K562 (cell line): Measurements from ENCODE around the gene IKZF4. TPM values are rescaled to one million over a fixed set of nuclear protein-coding genes. Genes with fewer than 3 reads are reported as not detected.

Source experiments
- ATAC-seq: fragments of 200-7000 bp; cut with Tn5 transposase; 3 replicates; pipeline ENCODE4 v1.9.1; 2020; ENCODE audit warnings: moderate library complexity
- BruUV-seq: library from RNA; stranded (reverse); fragments of 400-500 nt; replicated peaks from 2 replicates; lab custom pipeline; 2021; lab: Mats Ljungman, UMichigan
- CTCF ChIA-PET: fragments of 300-600 bp; formaldehyde crosslinking; extraction: SDS; loops from one replicate; lab custom pipeline; 2021; ENCODE audit warnings: low intra/inter-chr PET ratio; lab: Yijun Ruan, JAX
- POLR2A ChIA-PET: fragments of 300-600, 350-650 bp; sonication (Branson Sonifier 250); formaldehyde crosslinking; extraction: SDS; loops from one replicate; lab custom pipeline; 2021; ENCODE audit warnings: antibody characterized with exemption, inconsistent platforms; lab: Yijun Ruan, JAX
- DNase-seq, 4 experiments: peaks; one replicate each; pipeline versions ENCODE4 v3.0.0 to v3.0.0-alpha.2; 2011 to 2018; ENCODE audit warnings: low spot score in 3 of 4, mixed read lengths in 3 of 4; ENCODE audit errors: extremely low read depth in 1 of 4
- FAIRE-seq: peaks from 2 replicates; lab custom pipeline; 2011; peaks lifted over from hg19 to GRCh38; lab: Jason Lieb, UNC
- H2AFZ ChIP-seq: 2 replicates; pipeline ENCODE4 v1.6.0; 2011; ENCODE audit warnings: low read depth, low read length, control low read depth, inconsistent platforms
- H3K27ac ChIP-seq: fragments of 200-600 bp; 3 replicates; pipeline ENCODE4 v1.8.0; 2011; ENCODE audit warnings: low read depth, mild to moderate bottlenecking, control low read depth, inconsistent platforms, low read length, moderate library complexity, mixed read lengths; ENCODE audit errors: extremely low read depth
- H3K27me3 ChIP-seq, 2 experiments: fragments of 300-600 bp in 1 of 2; 2 replicates in 1 of 2; 3 replicates in 1 of 2; pipeline versions ENCODE4 v1.6.0 to v1.8.0; 2011; ENCODE audit warnings: inconsistent platforms in 2 of 2, low read length in 2 of 2, mild to moderate bottlenecking in 1 of 2, mixed read lengths in 1 of 2, moderate library complexity in 1 of 2; ENCODE audit not compliant: control insufficient read depth in 2 of 2, insufficient read depth in 2 of 2
- H3K36me3 ChIP-seq: fragments of 300-600 bp; 3 replicates; pipeline ENCODE4 v1.8.0; 2011; ENCODE audit warnings: mild to moderate bottlenecking, low read length, inconsistent platforms; ENCODE audit not compliant: control insufficient read depth, insufficient read depth
- H3K4me1 ChIP-seq, 2 experiments: fragments of 200-600 bp in 1 of 2; replicated peaks in 1 of 2; 2 replicates in 1 of 2; 3 replicates in 1 of 2; pipeline versions ENCODE4 v1.5.1 to v1.8.0; 2011; ENCODE audit warnings: inconsistent platforms in 2 of 2, low read length in 2 of 2, mild to moderate bottlenecking in 1 of 2, mixed read lengths in 1 of 2, moderate library complexity in 1 of 2; ENCODE audit not compliant: control insufficient read depth in 2 of 2, insufficient read depth in 2 of 2
- H3K4me2 ChIP-seq: 2 replicates; pipeline ENCODE4 v1.6.1; 2011; ENCODE audit warnings: low read length, control low read depth, inconsistent platforms, mixed read lengths; ENCODE audit not compliant: insufficient read depth
- H3K4me3 ChIP-seq: fragments of 200-600 bp; sonication (generic), shearing (Covaris generic); 2 replicates; pipeline ENCODE4 v1.5.1; 2016; ENCODE audit warnings: control low read depth, inconsistent platforms
- H3K79me2 ChIP-seq: fragments of 200-600 bp; 3 replicates; pipeline ENCODE4 v1.8.0; 2011; ENCODE audit warnings: low read length, inconsistent platforms; ENCODE audit not compliant: control insufficient read depth, insufficient read depth
- H3K9ac ChIP-seq, 2 experiments: 2 replicates each; pipeline versions ENCODE4 v1.6.0 to v1.6.1; 2011; ENCODE audit warnings: low read depth in 2 of 2, low read length in 2 of 2, control low read depth in 1 of 2, inconsistent platforms in 1 of 2, mild to moderate bottlenecking in 1 of 2, mixed read lengths in 1 of 2; ENCODE audit not compliant: insufficient read depth in 1 of 2
- H3K9me1 ChIP-seq: one replicate; pipeline ENCODE4 v1.6.0; 2011; ENCODE audit warnings: inconsistent platforms, mild to moderate bottlenecking, low read length, moderate library complexity; ENCODE audit not compliant: control insufficient read depth, insufficient read depth
- H3K9me3 ChIP-seq: replicated peaks from 2 replicates; pipeline ENCODE4 v1.5.1; 2011; ENCODE audit warnings: low read depth, low read length, inconsistent platforms; ENCODE audit not compliant: control insufficient read depth, insufficient read depth
- H4K20me1 ChIP-seq: replicated peaks from 2 replicates; pipeline ENCODE4 v1.6.1; 2011; ENCODE audit warnings: low read length, inconsistent platforms, mixed read lengths; ENCODE audit not compliant: control insufficient read depth, insufficient read depth
- CCAR2 ChIP-seq: fragments of 200-400 bp; formaldehyde crosslinking; IDR thresholded peaks from 2 replicates; pipeline ENCODE4 v1.6.1; 2017; ENCODE audit warnings: mild to moderate bottlenecking, low read depth, low read length
- E2F3 ChIP-seq: fragments of 250-450 bp; sonication (Bioruptor Pico); IDR thresholded peaks from 2 replicates; pipeline ENCODE4 v1.4.0; 2020; ENCODE audit warnings: mild to moderate bottlenecking
- EP300 ChIP-seq: IDR thresholded peaks from 2 replicates; pipeline ENCODE4 v1.6.1; 2012; ENCODE audit warnings: low read length, improper control_type of control experiment
- ETV5 ChIP-seq: sonication (generic); formaldehyde crosslinking; IDR thresholded peaks from 2 replicates; pipeline ENCODE4 v1.4.0; 2020; ENCODE audit warnings: low read depth, mild to moderate bottlenecking, missing genetic modification reagents
- GATAD2A ChIP-seq: fragments of 450-650 bp; IDR thresholded peaks from 2 replicates; pipeline ENCODE4 v1.6.1; 2017
- HSF4 ChIP-seq: fragments of 250-450 bp; sonication (Bioruptor Pico); IDR thresholded peaks from 2 replicates; pipeline ENCODE4 v2.1.2; 2022; ENCODE audit warnings: mild to moderate bottlenecking, moderate library complexity, borderline replicate concordance
- SIN3A ChIP-seq, 2 experiments: fragments of 150-350 bp in 1 of 2; IDR thresholded peaks; 2 replicates each; pipeline ENCODE4 v1.6.1; 2011 to 2016; ENCODE audit warnings: borderline replicate concordance in 2 of 2, low read depth in 2 of 2, low read length in 2 of 2, mild to moderate bottlenecking in 2 of 2, moderate library complexity in 2 of 2; ENCODE audit not compliant: control insufficient read depth in 1 of 2
- SMARCC2 ChIP-seq: fragments of 450-650 bp; IDR thresholded peaks from 2 replicates; pipeline ENCODE4 v1.6.1; 2017; ENCODE audit warnings: antibody characterized with exemption, moderate library complexity, mild to moderate bottlenecking, low read depth
- SP2 ChIP-seq: IDR thresholded peaks from 2 replicates; pipeline ENCODE4 v1.6.1; 2011; ENCODE audit warnings: mild to moderate bottlenecking, low read depth, low read length, moderate library complexity; ENCODE audit not compliant: poor library complexity, severe bottlenecking; ENCODE audit errors: extremely low read depth
- ZNF133 ChIP-seq: fragments of 250-450 bp; sonication (Bioruptor Pico); IDR thresholded peaks from 2 replicates; pipeline ENCODE4 v1.4.0; 2020; ENCODE audit warnings: mild to moderate bottlenecking
- ZNF699 ChIP-seq: fragments of 250-450 bp; sonication (Bioruptor Pico); IDR thresholded peaks from 2 replicates; pipeline ENCODE4 v1.8.0; 2021; ENCODE audit warnings: mild to moderate bottlenecking, moderate library complexity; ENCODE audit not compliant: insufficient replicate concordance
- ZNF75A ChIP-seq: fragments of 450-650 bp; formaldehyde crosslinking; IDR thresholded peaks from 2 replicates; pipeline ENCODE4 v1.4.0; 2020; ENCODE audit warnings: mild to moderate bottlenecking
- ZNF830 ChIP-seq: fragments of 250-450 bp; sonication (Bioruptor Pico); IDR thresholded peaks from 2 replicates; pipeline ENCODE4 v1.5.0; 2021; ENCODE audit warnings: mild to moderate bottlenecking
- in situ Hi-C: fragments of 300-500 bp; cut with MboI; formaldehyde crosslinking; loops from 4 replicates; pipeline ENCODE4 v1.15.0; 2018; ENCODE audit warnings: inconsistent platforms, mixed read lengths
- intact Hi-C: fragments of 100-400 bp; cut with micrococcal nuclease; formaldehyde crosslinking; loops from 2 replicates; pipeline ENCODE4 v1.14.2; 2022
- polyA plus RNA-seq, 8 experiments: library from polyadenylated mRNA; depleted of rRNA in 4 of 8; stranded (reverse) in 5 of 8; unstranded in 3 of 8; fragments of >200 nt; fragmentation: Nextera tagmentation in 2 of 8; fragmentation: Illumina TruSeq in 1 of 8; extraction: Ambion mirVana in 2 of 8; extraction: Trizol in 1 of 8; gene quantifications; 2 replicates each; pipeline versions ENCODE4 v1.2.1 to v1.2.3, GENCODE V29; 2011 to 2014; ENCODE audit warnings: inconsistent platforms in 1 of 8, missing spikeins in 1 of 8
- total RNA-seq, 7 experiments: library from RNA; depleted of rRNA in 6 of 7; stranded (reverse); fragments of >200 nt in 6 of 7; fragmentation: Illumina TruSeq in 2 of 7; extraction: Trizol in 2 of 7; gene quantifications; 2 replicates each; pipeline versions ENCODE4 v1.2.1 to v1.2.3, GENCODE V29; 2011 to 2021; ENCODE audit warnings: low replicate concordance in 1 of 7

The IKZF4 gene
- total and polyA plus RNA-seq, 9 of the 15 experiments (the other 6 are each of a cell fraction or from before 2014, with no cell fraction given) = 1.9 to 16.3 (median 3.6) TPM

DNA sequence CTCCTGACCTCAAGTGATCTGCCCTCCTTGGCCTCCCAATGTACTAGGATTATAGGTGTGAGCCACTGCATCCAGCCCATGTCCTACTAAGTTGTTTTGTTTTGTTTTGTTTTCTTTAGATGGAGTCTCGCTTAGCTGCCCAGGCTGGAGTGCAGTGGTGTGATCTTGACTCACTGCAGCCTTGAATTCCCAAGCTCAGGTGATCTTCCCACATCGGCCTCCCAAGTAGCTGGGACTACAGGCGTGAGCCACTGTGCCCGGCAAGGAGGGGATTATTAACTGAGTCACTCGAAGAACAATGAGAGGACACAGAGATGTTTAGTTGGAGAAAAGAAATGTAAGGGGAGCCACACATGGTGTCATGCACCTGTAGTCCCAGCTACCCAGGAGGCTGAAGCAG lies 41.1 kb downstream of the IKZF4 start (continued):
- TF ChIP-seq ZNF133 (CRISPR knock-in tag) (no peak), EP300 (no peak), SMARCC2 (no peak)

- intact Hi-C loops = no loop called here
- no peaks in the 10 kb centered on the region for H4K20me1 ChIP-seq
These were observed 42.2 kb downstream of the IKZF4 start for GRCh38 chr12:56062996-56063395.

More at GRCh38 chr12:56062996-56063395, 42.2 kb downstream of the IKZF4 start:
- Histone ChIP-seq H2AFZ (no peak overlapping the region), H3K4me2 (no peak overlapping the region), H3K36me3 (no peaks in the 10 kb centered on the region), H3K27ac (no peak overlapping the region), H3K9me1 (no peaks in the 10 kb centered on the region), H3K9ac (no peak overlapping the region), H3K9me3 (no peaks in the 10 kb centered on the region), H3K27me3 (no peaks in the 10 kb centered on the region), H3K4me3 (no peak overlapping the region), H3K79me2 (no peaks in the 10 kb centered on the region), H3K4me1 (no peaks in the 10 kb centered on the region; a peak in 1 of 5 replicates)
- TF ChIP-seq ZNF75A (CRISPR knock-in tag) = no peak
- no peak for TF ChIP-seq ETV5 (CRISPR knock-in tag)
- TF ChIP-seq GATAD2A = no peak
- no peak for TF ChIP-seq ZNF699
- TF ChIP-seq SIN3A (IDR thresholded peaks at IDR 0.05; ENCODE audit: borderline replicate concordance in 2 of 2, control insufficient read depth in 1 of 2, low read depth in 2 of 2, low read length in 2 of 2) = no peak
- no peak for TF ChIP-seq SP2
- TF ChIP-seq E2F3 (CRISPR knock-in tag) = no peak
- no peak for TF ChIP-seq CCAR2
- no peak for TF ChIP-seq HSF4
- no peak for TF ChIP-seq ZNF830 (CRISPR knock-in tag)
- CTCF ChIA-PET = no interaction called here
- in situ Hi-C loops = no loop called here
- BruUV-seq = no TSS peak
- POLR2A ChIA-PET = interaction anchor here (1.1 kb wide), 1 partner anchor 17 kb away, joined by 3 read pairs; no protein-coding TSS in a partner anchor
- no peak for DNase-seq
- ATAC-seq = no peak
- FAIRE-seq = no peak
